Fibroblast of peridontal ligament (primary cell): Measurements from ENCODE around the gene CYFIP2.

Experiments used
- DNase-seq: peaks from one replicate; pipeline ENCODE4 v3.0.0-alpha.2; 2010; ENCODE audit errors: extremely low read depth

CYFIP2 gene

DNA sequence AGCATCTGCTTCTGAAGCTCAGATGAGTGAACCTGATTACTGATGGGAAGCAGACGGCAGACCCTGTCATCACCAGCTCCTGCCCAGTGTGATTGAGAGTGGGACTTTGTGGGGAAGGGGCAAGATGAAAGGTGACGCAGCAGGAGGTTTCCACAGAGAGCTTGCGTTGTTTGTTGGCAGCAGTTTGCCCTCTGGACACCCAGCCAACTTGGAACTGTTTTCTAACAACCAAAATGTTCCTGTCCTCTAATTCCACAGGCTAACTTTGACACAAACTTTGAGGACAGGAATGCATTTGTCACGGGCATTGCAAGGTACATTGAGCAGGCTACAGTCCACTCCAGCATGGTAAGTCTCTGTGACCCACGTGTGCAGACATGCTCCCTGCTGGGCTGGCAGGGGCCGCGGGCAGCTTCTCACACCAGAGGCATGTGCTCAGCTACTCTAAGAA lies 20.9 kb downstream of the CYFIP2 start:
- DNase-seq = no peak

- no peak for DNase-seq
Measured at GRCh38 chr5:157288405-157289163, 22.7 kb downstream of the CYFIP2 start.

DNA sequence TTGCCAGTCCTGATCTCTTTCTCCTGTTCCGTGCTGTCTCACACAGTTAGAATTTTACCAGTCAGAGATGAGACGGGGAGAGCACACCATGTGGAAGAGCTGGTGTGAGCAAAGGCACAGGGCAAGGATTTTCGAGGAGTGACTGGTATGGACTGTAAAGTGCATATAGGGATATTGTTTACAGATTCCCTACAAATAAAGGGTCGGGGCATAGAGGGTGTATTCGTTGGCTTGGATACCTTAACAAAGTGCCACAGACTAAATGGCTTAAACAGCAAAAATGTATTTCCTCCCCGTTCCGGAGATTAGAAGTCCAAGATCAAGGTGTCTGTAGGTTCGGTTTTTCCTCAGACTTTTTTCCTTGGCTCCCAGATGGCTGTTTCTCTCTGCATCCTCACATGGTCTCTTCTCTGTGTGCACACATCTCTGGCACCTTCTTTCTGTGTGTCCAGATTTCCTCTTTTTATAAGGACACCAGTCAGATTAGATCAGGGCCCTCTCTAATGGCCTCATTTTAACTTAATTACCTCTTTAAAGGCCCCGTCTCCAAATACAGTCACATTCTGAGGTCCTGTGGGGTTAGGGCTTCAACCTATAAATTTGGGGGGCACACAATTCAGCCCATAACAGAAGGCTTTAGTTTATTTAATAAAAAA lies 23.4 kb downstream of the CYFIP2 start:
- DNase-seq = no peak

GRCh38 chr5:157290156-157290980 lies 24.4 kb downstream of the CYFIP2 start:
- DNase-seq = peak; percentile 47

DNA sequence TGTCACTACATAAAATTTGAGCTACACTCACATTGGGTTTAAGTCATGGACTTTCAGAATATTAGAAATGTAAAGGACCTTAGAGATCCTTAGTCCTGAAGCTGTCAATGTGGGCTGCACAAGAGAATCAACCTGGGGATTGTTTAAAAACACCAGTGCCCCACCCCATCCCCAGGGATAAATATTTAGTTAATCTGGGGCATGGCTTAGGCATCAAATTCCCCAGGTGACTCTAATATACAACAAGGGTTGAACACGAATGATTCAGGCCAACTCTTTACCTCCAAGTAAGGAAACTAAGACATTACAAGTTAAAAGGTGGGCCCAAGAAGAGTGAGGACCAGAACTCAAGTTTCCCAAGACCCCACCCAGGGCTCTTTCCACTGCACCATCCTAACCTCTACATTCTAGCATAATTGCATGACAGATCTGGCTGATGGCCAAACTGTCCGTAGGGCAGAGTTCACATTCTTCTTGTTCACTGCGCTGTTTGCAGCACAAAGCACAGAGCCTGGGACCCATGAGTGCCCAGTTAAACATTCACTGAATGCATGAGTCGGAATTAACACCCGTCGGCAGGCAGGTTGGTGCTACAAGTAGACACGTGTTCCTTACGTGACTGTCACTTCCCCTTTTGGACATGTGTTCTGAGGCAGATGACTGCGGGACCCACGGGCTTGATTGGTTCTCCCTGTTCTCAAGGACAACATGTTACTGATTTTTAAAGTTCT lies 25.2 kb downstream of the CYFIP2 start:
- no peak for DNase-seq

DNA sequence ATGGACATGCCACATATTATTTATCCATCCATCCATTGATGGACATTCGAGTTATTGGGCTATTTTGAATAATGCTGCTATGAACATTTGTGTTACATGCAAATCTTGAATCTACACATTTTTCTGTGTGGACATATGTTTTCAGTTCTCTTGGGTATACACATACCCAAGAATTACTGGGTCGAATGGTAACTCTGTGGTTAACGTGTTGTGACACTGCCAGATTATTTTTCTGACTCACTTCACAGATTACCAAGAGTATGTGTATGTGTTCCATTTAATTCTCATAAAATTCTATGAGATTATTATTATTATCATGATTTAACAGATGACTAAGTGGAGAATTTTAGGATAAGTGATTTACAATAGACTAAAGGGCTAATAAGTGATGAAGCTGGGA lies 26.7 kb downstream of the CYFIP2 start:
- DNase-seq = peak; percentile 59

DNA sequence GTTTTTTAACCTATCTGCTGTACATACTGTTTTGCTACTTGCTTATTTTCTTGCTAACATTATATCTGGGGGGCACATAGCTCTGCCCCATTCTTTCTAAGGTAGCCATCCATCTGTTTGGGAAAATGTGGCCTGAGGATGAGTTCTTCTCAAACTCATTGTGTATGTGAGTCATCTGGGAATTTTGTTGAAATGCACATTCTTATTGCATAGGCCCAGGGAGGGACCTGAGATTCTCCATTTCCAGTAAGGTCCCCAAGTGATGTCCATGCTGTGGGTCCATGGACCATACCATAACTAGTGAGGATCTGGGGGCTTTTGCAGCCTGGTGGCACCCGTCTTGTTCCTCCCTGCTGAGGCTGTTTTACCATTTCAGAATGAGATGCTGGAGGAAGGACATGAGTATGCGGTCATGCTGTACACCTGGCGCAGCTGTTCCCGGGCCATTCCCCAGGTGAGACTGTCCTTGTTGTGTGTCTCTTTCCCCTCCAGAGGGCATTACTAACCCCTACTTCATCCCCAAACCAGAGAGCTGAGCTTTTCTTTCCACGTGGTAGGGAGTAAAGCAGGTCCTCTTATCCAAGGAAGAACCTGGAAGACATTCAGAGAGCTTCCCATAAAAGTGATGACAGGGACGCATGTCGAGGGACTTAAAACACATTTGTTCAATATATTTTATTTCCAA lies 28.6 kb downstream of the CYFIP2 start:
- DNase-seq = no peak

DNA sequence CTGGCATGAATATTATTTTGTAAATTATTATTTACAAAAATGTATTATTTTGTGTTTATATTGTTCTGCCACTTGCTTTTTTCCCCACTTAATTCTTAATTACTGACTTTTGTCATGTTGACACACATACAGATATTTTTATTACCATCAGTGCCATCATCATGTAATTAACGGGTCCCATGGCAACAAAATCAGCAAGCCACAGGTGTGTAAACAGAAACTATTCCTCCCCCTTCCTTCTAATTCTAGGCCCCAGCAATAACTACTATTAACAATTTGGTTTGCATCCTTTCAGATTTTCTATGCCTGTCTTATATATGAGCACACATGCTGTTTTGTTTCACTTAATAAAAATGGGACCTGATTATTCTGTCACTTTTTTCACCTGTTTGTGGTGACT lies 29.3 kb downstream of the CYFIP2 start:
- DNase-seq = no peak

- DNase-seq = no peak
Measured at GRCh38 chr5:157300564-157300963, 34.6 kb downstream of the CYFIP2 start.

DNA sequence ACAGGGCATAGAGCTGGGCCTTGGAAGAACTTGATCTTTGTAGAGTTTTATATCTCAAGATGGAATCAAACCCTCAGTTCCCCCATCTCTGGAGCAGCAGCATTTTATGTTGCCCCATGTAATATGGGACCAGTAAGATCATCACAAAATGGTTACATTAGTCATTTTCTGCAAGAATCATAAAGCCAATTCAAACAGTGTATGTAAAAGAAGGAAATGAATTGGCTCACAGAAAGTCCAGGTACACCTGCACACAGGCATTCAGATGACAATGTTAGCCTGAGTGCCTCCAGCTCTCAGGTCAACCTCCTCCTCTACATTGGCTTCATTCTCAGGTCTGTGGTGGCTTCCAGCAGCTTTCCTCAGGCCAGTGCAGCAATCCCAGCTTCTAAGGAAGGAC lies 35.1 kb downstream of the CYFIP2 start:
- DNase-seq = no peak

GRCh38 chr5:157303023-157303422 lies 37.1 kb downstream of the CYFIP2 start:
- no peak for DNase-seq

- DNase-seq = no peak
Measured at GRCh38 chr5:157303667-157304327, 37.9 kb downstream of the CYFIP2 start.

DNA sequence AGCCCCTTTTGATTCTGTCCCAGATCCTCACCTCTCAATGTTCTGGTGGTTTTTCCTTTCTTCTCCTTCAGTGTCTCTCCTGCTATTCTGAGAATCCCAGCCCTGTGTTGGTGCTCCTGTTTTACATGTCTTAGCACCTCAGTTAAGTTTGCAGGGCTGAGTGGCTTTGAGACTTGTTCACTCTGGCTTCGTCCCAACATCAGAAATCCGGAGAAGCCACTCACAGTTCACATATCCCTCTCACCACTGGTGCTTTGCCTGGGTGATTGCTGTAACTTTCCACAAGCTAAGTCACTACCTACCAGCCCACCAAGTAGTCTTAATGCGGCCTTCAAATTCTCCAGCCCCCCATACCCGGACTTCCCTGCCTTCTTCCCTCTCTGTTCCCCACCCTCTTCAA lies 40.2 kb downstream of the CYFIP2 start:
- DNase-seq = no peak

GRCh38 chr5:157306692-157307471 lies 41.0 kb downstream of the CYFIP2 start:
- DNase-seq = no peak

- DNase-seq = peak; percentile 79
Measured at GRCh38 chr5:157308836-157309465, 43.0 kb downstream of the CYFIP2 start.

GRCh38 chr5:157309796-157310195 lies 43.9 kb downstream of the CYFIP2 start:
- no peak for DNase-seq

DNA sequence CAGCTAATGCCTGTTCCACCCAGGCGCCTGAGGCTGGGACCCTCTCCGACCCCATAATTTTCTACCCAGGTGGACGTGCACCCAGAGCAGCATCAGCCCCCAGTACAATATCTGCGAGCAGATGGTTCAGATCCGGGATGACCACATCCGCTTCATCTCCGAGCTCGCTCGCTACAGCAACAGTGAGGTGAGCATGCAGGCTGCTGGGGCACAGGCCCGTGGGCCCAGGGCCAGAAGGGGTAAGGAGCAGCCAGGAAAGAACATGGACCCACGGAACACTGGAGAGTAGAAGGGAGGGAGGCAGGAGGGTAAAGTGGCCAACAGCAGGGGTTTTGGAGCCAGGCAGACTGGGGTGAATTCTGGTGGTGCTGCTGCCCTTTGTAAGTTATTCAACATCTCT lies 45.7 kb downstream of the CYFIP2 start:
- DNase-seq = no peak

GRCh38 chr5:157312492-157312891 lies 46.6 kb downstream of the CYFIP2 start:
- DNase-seq = peak; percentile 61

DNA sequence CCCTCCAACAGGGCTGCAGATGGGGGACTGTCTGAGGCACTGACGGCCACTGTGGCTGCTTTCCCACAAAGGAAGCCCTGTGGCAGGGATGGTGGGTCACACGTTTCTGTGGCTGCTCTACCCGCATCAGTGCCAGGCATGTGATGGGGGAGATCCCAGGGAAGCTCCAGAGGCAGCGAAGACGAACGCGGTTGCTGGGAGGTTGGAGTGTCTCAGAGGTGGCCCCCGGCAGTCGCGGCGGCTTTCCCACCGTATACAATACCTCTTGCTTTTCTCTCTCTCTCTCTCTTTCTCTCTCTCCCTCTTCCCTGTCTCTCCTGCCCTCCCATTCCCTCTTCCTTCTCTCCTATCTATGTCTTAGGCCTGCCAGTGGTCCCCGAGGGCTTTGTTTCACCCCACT lies 56.7 kb downstream of the CYFIP2 start:
- no peak for DNase-seq
